ENCODE data around the gene SLC22A8.

DNA sequence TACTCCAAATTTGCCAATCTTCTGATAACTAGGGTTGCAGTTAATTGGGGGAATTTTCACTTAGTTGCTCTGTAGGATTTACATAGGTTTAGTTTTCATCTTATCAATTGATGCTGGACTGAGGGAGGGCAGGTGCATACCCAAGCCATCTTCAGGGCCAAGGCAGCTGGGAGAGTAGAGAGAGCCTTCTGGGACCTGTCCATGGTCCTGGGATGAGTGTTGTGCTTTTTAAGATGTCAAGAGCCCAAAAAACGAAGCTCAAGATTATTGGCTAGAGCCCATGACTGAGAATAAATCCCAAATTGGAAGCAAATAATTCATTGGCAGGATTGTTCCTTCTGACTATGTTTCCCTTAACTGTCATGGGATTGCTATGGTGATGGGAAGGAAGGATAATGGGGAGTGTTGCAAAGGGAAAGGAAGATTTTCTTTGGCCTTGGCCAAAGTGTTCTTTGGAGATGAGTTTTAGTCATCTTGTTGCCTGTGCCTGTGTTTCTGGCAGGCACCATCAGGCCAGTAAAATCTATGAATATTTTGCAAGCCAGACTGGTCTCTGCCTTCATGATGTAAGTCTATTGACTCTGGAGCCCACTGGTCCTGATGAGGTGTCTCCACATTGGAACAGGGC is 35.4 kb downstream of the SLC22A8 start:
- no peak for TF ChIP-seq NFXL1 (IDR thresholded peaks at IDR 0.05; ENCODE audit: borderline replicate concordance)
- TF ChIP-seq, protein P1, sequence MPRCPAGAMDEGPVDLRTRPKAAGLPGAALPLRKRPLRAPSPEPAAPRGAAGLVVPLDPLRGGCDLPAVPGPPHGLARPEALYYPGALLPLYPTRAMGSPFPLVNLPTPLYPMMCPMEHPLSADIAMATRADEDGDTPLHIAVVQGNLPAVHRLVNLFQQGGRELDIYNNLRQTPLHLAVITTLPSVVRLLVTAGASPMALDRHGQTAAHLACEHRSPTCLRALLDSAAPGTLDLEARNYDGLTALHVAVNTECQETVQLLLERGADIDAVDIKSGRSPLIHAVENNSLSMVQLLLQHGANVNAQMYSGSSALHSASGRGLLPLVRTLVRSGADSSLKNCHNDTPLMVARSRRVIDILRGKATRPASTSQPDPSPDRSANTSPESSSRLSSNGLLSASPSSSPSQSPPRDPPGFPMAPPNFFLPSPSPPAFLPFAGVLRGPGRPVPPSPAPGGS (IDR thresholded peaks at IDR 0.05; ENCODE audit: borderline replicate concordance, insufficient read depth, low read depth, low read length, poor library complexity, severe bottlenecking) = no peak
- TF ChIP-seq SP1 (IDR thresholded peaks at IDR 0.05; ENCODE audit: low read depth, low read length) = no peak
- no peak for TF ChIP-seq GABPA (IDR thresholded peaks at IDR 0.05; ENCODE audit: low read depth)
- TF ChIP-seq YY1 (IDR thresholded peaks at IDR 0.05; ENCODE audit: low read depth, low read length) = no peak
- TF ChIP-seq, protein P2, sequence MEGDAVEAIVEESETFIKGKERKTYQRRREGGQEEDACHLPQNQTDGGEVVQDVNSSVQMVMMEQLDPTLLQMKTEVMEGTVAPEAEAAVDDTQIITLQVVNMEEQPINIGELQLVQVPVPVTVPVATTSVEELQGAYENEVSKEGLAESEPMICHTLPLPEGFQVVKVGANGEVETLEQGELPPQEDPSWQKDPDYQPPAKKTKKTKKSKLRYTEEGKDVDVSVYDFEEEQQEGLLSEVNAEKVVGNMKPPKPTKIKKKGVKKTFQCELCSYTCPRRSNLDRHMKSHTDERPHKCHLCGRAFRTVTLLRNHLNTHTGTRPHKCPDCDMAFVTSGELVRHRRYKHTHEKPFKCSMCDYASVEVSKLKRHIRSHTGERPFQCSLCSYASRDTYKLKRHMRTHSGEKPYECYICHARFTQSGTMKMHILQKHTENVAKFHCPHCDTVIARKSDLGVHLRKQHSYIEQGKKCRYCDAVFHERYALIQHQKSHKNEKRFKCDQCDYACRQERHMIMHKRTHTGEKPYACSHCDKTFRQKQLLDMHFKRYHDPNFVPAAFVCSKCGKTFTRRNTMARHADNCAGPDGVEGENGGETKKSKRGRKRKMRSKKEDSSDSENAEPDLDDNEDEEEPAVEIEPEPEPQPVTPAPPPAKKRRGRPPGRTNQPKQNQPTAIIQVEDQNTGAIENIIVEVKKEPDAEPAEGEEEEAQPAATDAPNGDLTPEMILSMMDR (IDR thresholded peaks at IDR 0.05 in 2 of 3, conservative IDR thresholded peaks at IDR 0.05 in 1 of 3; ENCODE audit: control insufficient read depth in 2 of 3, extremely low read depth in 1 of 3, insufficient read depth in 1 of 3, low read depth in 3 of 3, low read length in 3 of 3) = no peak
- no peak for TF ChIP-seq SIN3A (IDR thresholded peaks at IDR 0.05; ENCODE audit: low read depth, low read length)
- TF ChIP-seq TCF7 (IDR thresholded peaks at IDR 0.05; ENCODE audit: borderline replicate concordance) = no peak
- TF ChIP-seq, protein P3, sequence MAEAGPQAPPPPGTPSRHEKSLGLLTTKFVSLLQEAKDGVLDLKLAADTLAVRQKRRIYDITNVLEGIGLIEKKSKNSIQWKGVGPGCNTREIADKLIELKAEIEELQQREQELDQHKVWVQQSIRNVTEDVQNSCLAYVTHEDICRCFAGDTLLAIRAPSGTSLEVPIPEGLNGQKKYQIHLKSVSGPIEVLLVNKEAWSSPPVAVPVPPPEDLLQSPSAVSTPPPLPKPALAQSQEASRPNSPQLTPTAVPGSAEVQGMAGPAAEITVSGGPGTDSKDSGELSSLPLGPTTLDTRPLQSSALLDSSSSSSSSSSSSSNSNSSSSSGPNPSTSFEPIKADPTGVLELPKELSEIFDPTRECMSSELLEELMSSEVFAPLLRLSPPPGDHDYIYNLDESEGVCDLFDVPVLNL (IDR thresholded peaks at IDR 0.05; ENCODE audit: low read depth, low read length) = no peak
